ENCODE measurements around the gene INTS4. TPM values are rescaled to one million over a fixed set of nuclear protein-coding genes. Genes with fewer than 3 reads are reported as not detected.
"Not testable (repeated sequence)": the region's sequence is repeated elsewhere in the genome, so short reads cannot be mapped to it uniquely, and the experiment has no call there.

Gene INTS4
- total and polyA plus RNA-seq, 2 experiments from 2014 or later: 24.6 to 47.6 TPM

- Histone ChIP-seq H3K4me1 (ENCODE audit: insufficient read depth) (peaks cover 9% of the 10 kb centered on the region; the same call in 1 of the 2 replicates), H3K36me3 (ENCODE audit: insufficient read depth) (peaks cover 4% of the 10 kb centered on the region; the same call in 1 of the 2 replicates), H2AFZ (no peak overlapping the region), H4K20me1 (replicated peaks; ENCODE audit: insufficient read depth) (no peaks in the 10 kb centered on the region; the same call in 1 of the 2 replicates), H3K27ac (ENCODE audit: low read depth) (no peak overlapping the region), H3K4me3 (no peak overlapping the region), H3F3A (replicated peaks; ENCODE audit: low read depth) (no peaks in the 10 kb centered on the region), H3K27me3 (ENCODE audit: insufficient read depth) (no peaks in the 10 kb centered on the region), H3K4me2 (no peak overlapping the region), H3K9me2 (ENCODE audit: insufficient read depth) (no peaks in the 10 kb centered on the region), H3K79me2 (replicated peaks; ENCODE audit: insufficient read depth) (no peaks in the 10 kb centered on the region)
- Mint-ChIP-seq H3K27ac (no peak overlapping the region), H3K36me3 (ENCODE audit: low read depth) (no peaks in the 10 kb centered on the region; the same call in 2 of the 3 replicates), H3K9me3 (no peaks in the 10 kb centered on the region), H3K4me3 (no peak overlapping the region), H3K4me1 (peaks cover 14% of the 10 kb centered on the region), H3K27me3 (ENCODE audit: insufficient read depth, low read depth, poor library complexity) (no peaks in the 10 kb centered on the region)
- DNase-seq (ENCODE audit: low spot score) (no peak), ATAC-seq (no peak)
- TF ChIP-seq ZNF331 (CRISPR knock-in tag; IDR thresholded peaks at IDR 0.05; ENCODE audit: low read depth) (no peak), EZH2 (IDR thresholded peaks at IDR 0.05; ENCODE audit: low read depth, unreplicated experiment) (no peak), CTCF (conservative IDR thresholded peaks at IDR 0.05; ENCODE audit: low read depth in 2 of 2) (no peak), NANOG (IDR thresholded peaks at IDR 0.05; ENCODE audit: borderline replicate concordance) (no peak), JUNB (IDR thresholded peaks at IDR 0.05; ENCODE audit: unreplicated experiment) (no peak), EZH2phosphoT487 (IDR thresholded peaks at IDR 0.05; ENCODE audit: unreplicated experiment) (no peak)
Observed at GRCh38 chr11:77879218-77879617, 115.2 kb downstream of the INTS4 start.

- H3K4me3 ChIP-seq; H3F3A ChIP-seq (replicated peaks; ENCODE audit: low read depth); H3K4me1 ChIP-seq (ENCODE audit: insufficient read depth); H3K27ac ChIP-seq (ENCODE audit: low read depth); H3K9me2 ChIP-seq (ENCODE audit: insufficient read depth); H3K9me3 Mint-ChIP-seq; H3K36me3 Mint-ChIP-seq (ENCODE audit: low read depth); H3K4me3 Mint-ChIP-seq; H3K27me3 Mint-ChIP-seq (ENCODE audit: insufficient read depth, low read depth, poor library complexity); DNase-seq (ENCODE audit: low spot score); H3K36me3 ChIP-seq (ENCODE audit: insufficient read depth); H3K27ac Mint-ChIP-seq; H3K79me2 ChIP-seq (replicated peaks; ENCODE audit: insufficient read depth); H4K20me1 ChIP-seq (replicated peaks; ENCODE audit: insufficient read depth); H2AFZ ChIP-seq; H3K4me2 ChIP-seq; H3K27me3 ChIP-seq (ENCODE audit: insufficient read depth); ATAC-seq: not testable (repeated sequence)
- peaks cover 14% of the 10 kb centered on the region for H3K4me1 Mint-ChIP-seq
Observed at GRCh38 chr11:77878247-77878646, 116.2 kb downstream of the INTS4 start.

GRCh38 chr11:77876045-77876444 is 118.4 kb downstream of the INTS4 start:
- Histone ChIP-seq H2AFZ (no peak overlapping the region), H3K4me1 (ENCODE audit: insufficient read depth) (peaks cover 9% of the 10 kb centered on the region; the same call in 1 of the 2 replicates), H3F3A (replicated peaks; ENCODE audit: low read depth) (no peaks in the 10 kb centered on the region), H3K4me2 (peak overlapping the region; percentile 42; the same call in 1 of the 2 replicates), H4K20me1 (replicated peaks; ENCODE audit: insufficient read depth) (no peaks in the 10 kb centered on the region; the same call in 1 of the 2 replicates), H3K4me3 (no peak overlapping the region), H3K36me3 (ENCODE audit: insufficient read depth) (peaks cover 4% of the 10 kb centered on the region; the same call in 1 of the 2 replicates), H3K27me3 (ENCODE audit: insufficient read depth) (no peaks in the 10 kb centered on the region), H3K79me2 (replicated peaks; ENCODE audit: insufficient read depth) (no peaks in the 10 kb centered on the region), H3K9me2 (ENCODE audit: insufficient read depth) (peaks cover 6% of the 10 kb centered on the region; the same call in 1 of the 2 replicates), H3K27ac (ENCODE audit: low read depth) (no peak overlapping the region)
- no peak overlapping the region; the same call in 2 of the 3 replicates for H3K4me3 Mint-ChIP-seq
- no peaks in the 10 kb centered on the region for H3K9me3 Mint-ChIP-seq
- no peaks in the 10 kb centered on the region; the same call in 2 of the 3 replicates for H3K36me3 Mint-ChIP-seq (ENCODE audit: low read depth)
- peak overlapping the region; percentile 74 for H3K27ac Mint-ChIP-seq
- peak; percentile 94 for ATAC-seq
- peak; percentile 35 for DNase-seq (ENCODE audit: low spot score)
- H3K4me1 Mint-ChIP-seq: peaks cover 14% of the 10 kb centered on the region
- no peaks in the 10 kb centered on the region for H3K27me3 Mint-ChIP-seq (ENCODE audit: insufficient read depth, low read depth, poor library complexity)
- TF ChIP-seq ETS1 (IDR thresholded peaks at IDR 0.05) (no peak), ZNF331 (CRISPR knock-in tag; IDR thresholded peaks at IDR 0.05; ENCODE audit: low read depth) (no peak), NANOG (IDR thresholded peaks at IDR 0.05; ENCODE audit: borderline replicate concordance) (no peak), REST (IDR thresholded peaks at IDR 0.05; ENCODE audit: unreplicated experiment) (no peak), ZNF114 (CRISPR knock-in tag; IDR thresholded peaks at IDR 0.05) (no peak), CREB1 (CRISPR knock-in tag; IDR thresholded peaks at IDR 0.05; ENCODE audit: low read depth) (no peak), JUNB (IDR thresholded peaks at IDR 0.05; ENCODE audit: unreplicated experiment) (no peak), EZH2 (IDR thresholded peaks at IDR 0.05; ENCODE audit: low read depth, unreplicated experiment) (no peak), EZH2phosphoT487 (IDR thresholded peaks at IDR 0.05; ENCODE audit: unreplicated experiment) (no peak), STAT1 (IDR thresholded peaks at IDR 0.05; ENCODE audit: unreplicated experiment) (no peak)

All from GM23338 (cell line).